GM19468 (cell line): ENCODE results near the gene RRAD.
"Not testable (repeated sequence)": the region's sequence is repeated elsewhere in the genome, so short reads cannot be mapped to it uniquely, and the experiment has no call there.

Experiments used
- ATAC-seq: cut with Tn5 transposase; IDR thresholded peaks from one replicate; pipeline ENCODE4 v1.9.1; 2021; ENCODE audit warnings: mild to moderate bottlenecking, moderate library complexity, moderate number of reproducible peaks; ENCODE audit not compliant: unreplicated experiment; ENCODE audit errors: extremely low read depth

Gene RRAD, protein sequence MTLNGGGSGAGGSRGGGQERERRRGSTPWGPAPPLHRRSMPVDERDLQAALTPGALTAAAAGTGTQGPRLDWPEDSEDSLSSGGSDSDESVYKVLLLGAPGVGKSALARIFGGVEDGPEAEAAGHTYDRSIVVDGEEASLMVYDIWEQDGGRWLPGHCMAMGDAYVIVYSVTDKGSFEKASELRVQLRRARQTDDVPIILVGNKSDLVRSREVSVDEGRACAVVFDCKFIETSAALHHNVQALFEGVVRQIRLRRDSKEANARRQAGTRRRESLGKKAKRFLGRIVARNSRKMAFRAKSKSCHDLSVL

DNA sequence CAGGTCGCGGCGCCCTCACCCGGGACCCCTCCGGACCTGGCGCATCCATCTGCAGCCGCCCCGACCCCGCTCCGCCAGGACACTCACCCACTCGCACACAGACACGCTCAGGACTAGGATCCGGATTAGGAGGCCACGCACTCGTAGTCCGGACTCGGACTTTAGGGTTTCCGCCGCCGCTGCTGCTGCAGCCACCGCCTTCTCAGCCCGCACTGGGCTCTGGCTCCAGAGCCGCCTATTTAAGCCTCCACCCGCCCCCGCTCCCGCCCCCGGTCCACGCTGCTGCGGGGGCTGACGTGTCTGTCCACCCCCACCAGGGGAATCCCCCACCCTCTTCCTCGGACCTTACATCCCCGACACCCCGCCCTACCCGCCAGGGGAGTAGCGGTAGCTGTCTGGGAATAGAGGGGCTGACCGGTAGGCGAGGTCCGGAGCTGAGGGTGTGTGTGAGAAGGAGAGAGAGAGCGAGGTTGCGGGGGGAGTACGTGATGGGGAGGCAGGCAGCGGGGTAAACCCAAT is at the start of gene RRAD:
TSS of gene RRAD (minus strand) at position 214 of the 519 bp plus-strand sequence. CDS start 356 bp downstream, outside the sequence.
- ATAC-seq: no peak

- ATAC-seq: not testable (repeated sequence)
These were observed 49.6 kb upstream of the RRAD start for GRCh38 chr16:66974932-66975246.

DNA sequence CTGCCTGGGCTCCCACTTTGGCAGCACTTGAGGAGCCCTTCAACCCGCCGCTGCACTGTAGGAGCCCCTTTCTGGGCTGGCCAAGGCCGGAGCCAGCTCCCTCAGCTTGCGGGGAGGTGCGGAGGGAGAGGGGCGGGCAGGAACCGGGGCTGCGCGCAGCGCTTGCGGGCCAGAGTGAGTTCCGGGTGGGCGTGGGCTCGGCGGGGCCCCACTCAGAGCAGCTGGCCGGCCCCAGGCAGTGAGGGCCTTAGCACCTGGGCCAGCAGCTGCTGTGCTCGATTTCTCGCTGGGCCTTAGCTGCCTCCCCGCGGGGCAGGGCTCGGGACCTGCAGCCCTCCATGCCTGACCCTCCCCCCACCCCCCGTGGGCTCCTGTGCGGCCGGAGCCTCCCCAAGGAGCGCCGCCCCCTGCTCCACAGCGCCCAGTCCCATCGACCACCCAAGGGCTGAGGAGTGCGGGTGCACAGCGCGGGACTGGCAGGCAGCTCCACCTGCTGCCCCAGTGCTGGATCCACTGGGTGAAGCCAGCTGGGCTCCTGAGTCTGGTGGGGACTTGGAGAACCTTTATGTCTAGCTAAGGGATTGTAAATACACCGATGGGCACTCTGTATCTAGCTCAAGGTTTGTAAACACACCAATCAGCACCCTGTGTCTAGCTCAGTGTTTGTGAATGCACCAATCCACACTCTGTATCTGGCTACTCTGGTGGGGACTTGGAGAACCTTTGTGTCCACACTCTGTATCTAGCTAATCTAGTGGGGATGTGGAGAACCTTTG is 49.0 kb upstream of the RRAD start:
- not testable (repeated sequence) for ATAC-seq

GRCh38 chr16:66973716-66974115 is 48.4 kb upstream of the RRAD start:
- ATAC-seq: no peak

DNA sequence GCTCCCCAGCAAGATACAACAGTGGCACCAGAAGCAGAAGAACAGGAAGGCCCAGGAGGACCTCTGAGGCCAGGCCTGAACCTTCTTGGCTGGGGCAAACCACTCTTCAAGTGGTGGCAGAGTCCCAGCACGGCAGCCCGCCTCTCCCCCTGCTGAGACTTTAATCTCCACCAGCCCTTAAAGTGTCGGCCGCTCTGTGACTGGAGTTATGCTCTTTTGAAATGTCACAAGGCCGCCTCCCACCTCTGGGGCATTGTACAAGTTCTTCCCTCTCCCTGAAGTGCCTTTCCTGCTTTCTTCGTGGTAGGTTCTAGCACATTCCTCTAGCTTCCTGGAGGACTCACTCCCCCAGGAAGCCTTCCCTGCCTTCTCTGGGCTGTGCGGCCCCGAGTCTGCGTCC is 47.6 kb upstream of the RRAD start:
- no peak for ATAC-seq

- no peak for ATAC-seq
These were observed 45.7 kb upstream of the RRAD start for GRCh38 chr16:66970775-66971720.

DNA sequence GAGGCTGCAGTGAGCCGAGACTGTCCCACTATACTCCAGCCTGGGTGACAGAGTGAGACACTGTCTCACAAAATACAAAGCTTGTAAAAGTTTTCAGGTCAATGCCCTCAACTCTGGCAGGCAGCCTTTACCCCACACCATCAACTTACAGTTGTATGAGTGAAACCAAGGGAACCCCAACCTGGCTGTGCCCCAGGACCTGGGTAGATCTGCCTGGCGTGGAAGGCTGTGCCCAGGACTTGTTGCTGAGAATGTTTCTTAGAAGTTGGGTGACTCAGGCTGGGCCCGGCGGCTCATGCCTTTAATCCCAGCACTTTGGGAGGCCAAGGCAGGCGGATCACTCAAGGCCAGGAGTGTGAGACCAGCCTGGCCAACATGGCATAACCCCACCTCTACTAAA is 43.5 kb upstream of the RRAD start:
- ATAC-seq: no peak

DNA sequence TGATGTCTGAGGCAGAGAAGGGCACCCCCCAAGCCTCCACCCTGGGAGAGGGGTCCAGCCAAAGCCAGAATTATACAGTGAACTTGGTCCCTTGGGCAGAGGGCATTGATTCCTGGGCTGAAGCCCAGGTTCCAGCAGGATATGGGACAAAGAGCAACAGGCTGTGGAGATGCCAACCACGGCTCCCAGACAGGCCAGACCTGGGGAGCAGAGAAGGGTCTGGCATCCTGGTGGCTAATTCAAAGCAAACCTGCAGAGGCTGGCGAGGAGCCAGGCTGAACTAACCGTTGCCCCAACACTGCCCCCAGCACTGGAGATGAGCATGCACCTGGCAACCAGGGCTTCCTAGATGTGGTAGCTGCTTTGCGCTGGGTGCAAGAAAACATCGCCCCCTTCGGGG is 38.7 kb upstream of the RRAD start:
- ATAC-seq: no peak

DNA sequence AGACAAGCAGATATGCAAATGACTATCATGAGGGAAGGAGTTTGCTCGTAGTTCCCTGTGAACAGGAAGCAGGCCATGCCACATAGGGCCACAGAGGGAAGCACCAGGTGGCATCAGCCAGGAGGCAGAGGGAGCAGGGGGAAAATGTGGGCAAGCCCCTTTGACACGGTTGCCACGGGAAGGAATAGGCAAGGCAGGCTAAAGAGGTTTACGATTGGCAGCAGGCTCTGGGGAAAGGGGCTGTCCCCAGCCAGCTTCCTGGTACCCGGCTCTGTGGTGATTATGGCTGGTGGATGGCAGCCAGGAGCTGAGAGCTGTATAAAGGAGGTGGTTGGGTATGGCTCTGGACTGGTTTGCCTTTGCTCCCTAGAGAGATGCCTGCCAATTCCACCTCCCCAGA is 36.6 kb upstream of the RRAD start:
- no peak for ATAC-seq

- ATAC-seq: peak; percentile 76
These were observed 35.9 kb upstream of the RRAD start, which contains the start of gene CES3 for GRCh38 chr16:66961065-66961744. Gene CES3 (plus strand): TSS chr16:66961266. CDS start chr16:66961308, 42 bp downstream.

GRCh38 chr16:66960270-66960669 is 34.9 kb upstream of the RRAD start:
- no peak for ATAC-seq

DNA sequence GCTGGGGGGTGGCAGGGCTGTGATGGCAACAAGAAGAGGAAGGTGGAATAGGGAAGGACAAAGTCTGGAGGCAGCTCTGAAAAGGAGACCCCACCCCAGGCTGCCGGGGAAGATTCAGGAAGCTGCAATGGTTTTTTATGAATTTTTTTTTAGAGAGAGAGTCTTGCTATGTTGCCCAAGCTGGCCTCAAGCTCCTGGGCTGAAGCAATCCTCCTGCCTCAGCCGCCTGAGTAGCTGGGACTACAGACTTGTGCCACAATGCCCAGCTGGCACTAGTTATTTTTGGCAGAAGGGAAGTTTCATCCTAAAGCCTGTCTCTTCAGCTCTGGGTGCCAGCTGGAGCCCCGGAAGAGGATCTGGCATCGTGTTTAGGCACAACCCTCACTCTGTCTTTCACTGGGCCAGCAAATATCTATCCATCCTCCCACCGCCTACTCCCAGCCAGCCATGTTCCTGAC is 34.4 kb upstream of the RRAD start:
- ATAC-seq: no peak

DNA sequence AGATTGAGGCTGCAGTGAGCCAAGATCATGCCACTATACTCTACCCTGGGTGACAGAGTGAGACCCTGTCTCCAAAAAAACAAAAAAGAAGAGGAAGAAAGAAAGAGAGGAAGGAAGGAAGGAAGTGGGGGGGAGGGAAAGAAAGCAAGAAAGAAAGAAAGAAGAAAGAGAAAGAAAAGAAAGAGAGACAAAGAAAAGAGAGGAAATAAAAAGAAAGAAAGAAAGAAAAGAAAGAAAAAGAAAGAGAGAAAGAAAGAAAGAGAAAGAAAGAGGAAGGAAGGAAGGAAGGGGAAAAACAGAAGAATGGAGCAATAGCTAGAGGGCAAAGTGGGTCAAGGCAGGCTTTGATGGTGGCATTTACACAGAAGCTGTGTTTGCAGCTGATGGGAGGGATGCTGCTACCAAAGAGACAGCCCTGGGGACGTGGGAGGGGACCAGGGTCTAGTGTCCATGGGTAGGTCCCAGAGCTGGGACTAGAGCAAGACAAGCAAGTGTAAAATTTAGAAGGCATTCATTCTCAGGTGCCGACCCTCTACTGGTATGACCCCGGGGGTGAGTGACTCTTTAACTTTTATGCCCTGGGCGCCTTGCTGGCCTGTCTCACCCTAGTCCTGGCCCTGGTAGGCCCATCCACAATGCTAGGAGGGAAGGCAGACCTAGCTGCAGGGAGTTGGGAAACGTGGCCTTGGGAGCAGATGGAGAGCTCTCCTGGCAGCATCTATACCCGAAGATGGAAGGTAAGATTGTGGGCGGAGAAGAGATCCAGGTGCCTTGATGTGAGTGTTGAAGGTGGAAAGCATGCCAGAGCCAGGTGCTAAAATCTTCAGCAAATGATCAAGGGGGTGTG is 33.7 kb upstream of the RRAD start:
- no peak for ATAC-seq

GRCh38 chr16:66956154-66956457 is 30.8 kb upstream of the RRAD start:
- not testable (repeated sequence) for ATAC-seq

GRCh38 chr16:66955363-66956153 is 30.2 kb upstream of the RRAD start:
- not testable (repeated sequence) for ATAC-seq

DNA sequence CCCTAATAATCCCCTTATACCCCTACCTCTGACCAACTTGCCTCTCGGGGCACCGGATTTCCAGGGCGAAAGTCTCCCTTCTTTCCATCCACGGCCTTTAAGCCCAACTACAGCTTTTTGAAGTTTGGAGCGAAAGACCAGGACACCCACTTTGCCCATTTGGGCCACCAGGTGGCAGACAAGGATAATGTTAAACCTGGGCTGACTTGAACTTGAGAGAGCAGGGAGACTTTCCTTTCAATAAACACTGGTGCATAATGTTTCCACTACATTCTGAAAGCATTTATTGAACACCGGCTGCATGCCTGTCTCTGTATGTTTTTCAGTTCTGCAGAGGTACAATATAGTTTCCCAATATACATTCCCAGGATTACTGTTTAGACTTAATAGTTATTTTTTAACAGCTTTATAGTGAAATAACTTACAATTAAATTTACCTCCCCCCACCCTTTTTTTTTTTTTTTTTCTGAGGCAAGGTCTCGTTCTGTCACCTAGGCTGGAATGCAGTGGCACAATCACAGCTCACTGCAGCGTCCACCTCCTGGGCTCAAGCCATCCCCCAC is 28.8 kb upstream of the RRAD start:
- peak; percentile 48 for ATAC-seq

GRCh38 chr16:66953462-66954096 is 28.2 kb upstream of the RRAD start:
- no peak for ATAC-seq
